Lower lobe of right lung (tissue), 2 donors: ENCODE measurements around the gene SLC1A7. TPM values are rescaled to one million over a fixed set of nuclear protein-coding genes. Genes with fewer than 3 reads are reported as not detected.
A peak's percentile ranks its signal among the peaks of the same experiment; 100 is the strongest.

Experiments
- ATAC-seq, 2 donors: fragments of 200-7000 bp; cut with Tn5 transposase; one replicate each; pipeline ENCODE4 v1.9.1; 2020 to 2022; ENCODE audit warnings: mild to moderate bottlenecking in 2 of 2, moderate library complexity in 2 of 2
- DNase-seq: peaks from one replicate; pipeline ENCODE4 v3.0.0-alpha.2; 2020
- H3K27ac ChIP-seq: fragments of 200-600 bp; one replicate; pipeline ENCODE4 v1.8.0; 2022
- H3K27me3 ChIP-seq: fragments of 200-600 bp; one replicate; pipeline ENCODE4 v1.8.0; 2022; ENCODE audit warnings: low read depth
- H3K36me3 ChIP-seq: fragments of 200-600 bp; one replicate; pipeline ENCODE4 v1.8.0; 2022; ENCODE audit warnings: mild to moderate bottlenecking
- H3K4me1 ChIP-seq: fragments of 200-600 bp; one replicate; pipeline ENCODE4 v1.8.0; 2022
- H3K4me3 ChIP-seq: fragments of 200-600 bp; one replicate; pipeline ENCODE4 v1.8.0; 2022; ENCODE audit warnings: mild to moderate bottlenecking
- H3K9me3 ChIP-seq: fragments of 200-600 bp; one replicate; pipeline ENCODE4 v1.8.0; 2022
- intact Hi-C: fragments of 100-400 bp; cut with DNase I; formaldehyde crosslinking; loops from one replicate; pipeline ENCODE4 v1.11.0; 2022
- total RNA-seq: library from RNA; stranded (reverse); fragmentation: NEBNext Ultra II Directional; extraction: Animal tissue kit (Norgen Biotek cat#: 25700); gene quantifications from one replicate; pipeline ENCODE4 v1.2.1, GENCODE V29; 2021
- TF ChIP-seq, protein P1 (sequence below): fragments of 200-600 bp; IDR thresholded peaks from one replicate; pipeline ENCODE4 v1.8.0; 2022; ENCODE audit warnings: antibody characterized with exemption, mild to moderate bottlenecking
- donor health status: DM: no; HTN: yes; CAD: no; lungs with severe emphysema.

Gene SLC1A7
- total RNA-seq, 1 donor from 2014 or later: 0.68 TPM

DNA sequence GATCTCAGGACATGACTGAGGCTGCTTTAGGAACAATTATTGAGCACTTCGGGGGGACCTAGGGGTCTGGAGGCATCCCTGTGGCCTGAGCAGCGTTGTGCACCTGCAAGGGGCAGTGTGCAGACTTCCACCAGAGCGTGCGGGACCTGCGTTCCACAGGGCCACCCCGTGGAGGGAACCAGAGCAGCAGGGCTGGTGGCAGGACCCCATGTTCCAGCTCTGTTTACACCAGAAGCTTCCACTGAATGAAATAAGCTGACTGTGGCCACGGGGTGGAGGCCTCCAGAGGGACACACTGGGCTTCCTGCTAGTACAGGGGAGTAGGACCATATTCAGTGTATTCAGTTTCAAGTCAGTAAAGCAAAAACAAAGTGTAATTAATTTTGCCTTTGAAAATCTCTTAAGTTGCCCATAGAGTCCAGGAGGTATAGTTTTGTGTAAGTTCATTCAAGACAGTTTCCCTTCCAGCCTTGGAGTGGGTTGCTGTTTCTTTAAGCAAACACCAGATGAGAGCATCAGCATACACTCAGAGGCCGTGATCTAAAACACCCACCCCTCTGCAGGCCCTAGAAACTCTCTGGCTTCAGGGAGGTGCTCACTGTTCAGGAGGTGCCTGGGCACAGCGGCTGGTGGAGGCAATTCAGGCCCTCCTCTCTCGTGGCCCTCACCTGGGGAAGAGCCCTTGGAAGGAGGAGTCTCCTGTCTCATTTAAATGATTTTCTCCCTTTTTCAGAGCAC is 16.6 kb downstream of the SLC1A7 start:
- DNase-seq (no peak), ATAC-seq (peak in 1 of 2 donors; percentile 48)
- Histone ChIP-seq H3K27ac (no peak overlapping the region), H3K27me3 (no peaks in the 10 kb centered on the region), H3K4me3 (no peak overlapping the region), H3K9me3 (no peaks in the 10 kb centered on the region), H3K4me1 (peaks cover 28% of the 10 kb centered on the region), H3K36me3 (no peaks in the 10 kb centered on the region)
- intact Hi-C loops: no loop called here
- TF ChIP-seq, protein P1, sequence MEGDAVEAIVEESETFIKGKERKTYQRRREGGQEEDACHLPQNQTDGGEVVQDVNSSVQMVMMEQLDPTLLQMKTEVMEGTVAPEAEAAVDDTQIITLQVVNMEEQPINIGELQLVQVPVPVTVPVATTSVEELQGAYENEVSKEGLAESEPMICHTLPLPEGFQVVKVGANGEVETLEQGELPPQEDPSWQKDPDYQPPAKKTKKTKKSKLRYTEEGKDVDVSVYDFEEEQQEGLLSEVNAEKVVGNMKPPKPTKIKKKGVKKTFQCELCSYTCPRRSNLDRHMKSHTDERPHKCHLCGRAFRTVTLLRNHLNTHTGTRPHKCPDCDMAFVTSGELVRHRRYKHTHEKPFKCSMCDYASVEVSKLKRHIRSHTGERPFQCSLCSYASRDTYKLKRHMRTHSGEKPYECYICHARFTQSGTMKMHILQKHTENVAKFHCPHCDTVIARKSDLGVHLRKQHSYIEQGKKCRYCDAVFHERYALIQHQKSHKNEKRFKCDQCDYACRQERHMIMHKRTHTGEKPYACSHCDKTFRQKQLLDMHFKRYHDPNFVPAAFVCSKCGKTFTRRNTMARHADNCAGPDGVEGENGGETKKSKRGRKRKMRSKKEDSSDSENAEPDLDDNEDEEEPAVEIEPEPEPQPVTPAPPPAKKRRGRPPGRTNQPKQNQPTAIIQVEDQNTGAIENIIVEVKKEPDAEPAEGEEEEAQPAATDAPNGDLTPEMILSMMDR: no peak

DNA sequence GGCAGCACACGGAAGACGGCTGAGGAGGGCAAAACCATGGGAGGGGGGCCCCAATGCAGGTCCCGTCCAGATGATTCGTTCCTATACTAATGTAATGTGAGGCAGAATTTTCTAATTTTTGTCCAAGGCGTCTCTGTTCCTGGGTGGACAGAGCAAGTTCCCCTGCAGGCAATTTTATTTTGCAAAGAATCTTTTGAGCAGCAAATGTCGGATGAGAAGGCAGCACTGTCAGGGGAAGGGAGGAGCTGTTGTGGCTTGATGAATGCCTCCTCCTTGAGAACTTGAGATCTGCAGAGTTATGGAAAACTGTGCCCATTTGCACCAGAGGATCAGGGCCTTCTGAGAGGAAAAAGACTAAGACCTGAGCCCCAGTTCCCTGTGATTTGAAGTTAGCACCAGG is 17.3 kb downstream of the SLC1A7 start:
- Histone ChIP-seq H3K4me3 (no peak overlapping the region), H3K36me3 (no peaks in the 10 kb centered on the region), H3K9me3 (no peaks in the 10 kb centered on the region), H3K27ac (no peak overlapping the region), H3K4me1 (peaks cover 28% of the 10 kb centered on the region), H3K27me3 (no peaks in the 10 kb centered on the region)
- ATAC-seq (no peak), DNase-seq (no peak)
- TF ChIP-seq, protein P1: no peak
- intact Hi-C loops: no loop called here

DNA sequence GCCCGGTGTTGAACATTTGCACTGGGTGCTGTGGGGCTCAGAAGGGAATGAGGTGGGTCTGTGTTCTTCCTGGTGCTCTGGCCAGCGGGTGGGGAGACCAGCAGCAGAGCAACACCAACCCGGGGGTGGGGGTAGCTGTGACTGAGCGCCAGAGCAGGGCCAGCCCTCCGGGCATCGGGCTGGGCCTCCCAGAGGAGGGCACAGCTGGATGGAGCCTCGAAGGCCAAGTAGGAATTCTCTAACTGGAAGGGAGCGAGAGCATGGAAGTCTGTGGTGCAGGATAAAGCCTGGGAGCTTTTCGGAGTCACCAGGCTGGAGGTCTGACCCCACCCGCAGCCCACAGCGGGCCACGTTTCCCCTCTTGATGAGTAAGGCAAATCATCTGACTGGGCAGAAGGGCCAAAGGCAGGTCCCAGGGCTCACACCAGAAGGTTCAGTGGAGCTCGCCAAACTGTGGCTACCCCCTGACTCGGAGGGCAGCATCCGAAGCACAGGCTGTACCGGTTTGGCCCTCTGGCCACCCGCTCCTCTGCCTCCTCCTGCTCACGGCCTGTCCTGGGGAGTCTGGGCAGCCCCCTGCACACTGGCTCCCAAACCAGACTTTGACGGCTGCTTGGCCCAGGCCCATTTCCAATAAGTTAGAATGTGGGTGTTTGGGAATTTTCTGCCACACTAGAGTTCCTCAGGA is 18.8 kb downstream of the SLC1A7 start:
- DNase-seq: peak; percentile 47

DNA sequence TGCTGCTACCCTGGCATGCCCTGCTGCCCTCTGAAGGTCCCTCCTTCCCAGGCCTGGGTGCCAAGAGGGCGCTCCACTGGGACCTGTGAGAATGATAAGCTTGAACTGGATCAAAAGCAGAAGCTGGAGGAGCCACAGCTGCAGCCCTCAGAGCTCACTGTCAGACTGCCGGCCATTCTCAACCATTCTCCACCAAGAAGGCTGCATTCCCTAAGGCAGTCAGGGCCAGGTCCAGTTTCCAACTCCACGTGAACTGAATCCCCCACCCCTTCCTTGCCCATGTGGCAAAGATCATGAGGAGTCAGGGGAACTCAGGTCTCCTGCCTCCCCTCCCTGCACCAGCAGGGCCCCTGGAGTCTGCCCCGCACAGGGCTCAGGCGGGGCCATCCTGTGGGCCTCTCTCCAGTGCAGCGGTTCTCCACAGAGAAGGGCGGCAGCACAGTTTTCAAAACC is 19.5 kb downstream of the SLC1A7 start:
- H3K4me3 ChIP-seq: no peak overlapping the region
- intact Hi-C loops: no loop called here
- TF ChIP-seq, protein P1: no peak
- H3K27ac ChIP-seq: peak overlapping the region; percentile 56
- DNase-seq (no peak), ATAC-seq (no peak)
- peaks cover 28% of the 10 kb centered on the region for H3K4me1 ChIP-seq
- no peaks in the 10 kb centered on the region for H3K27me3 ChIP-seq
- no peaks in the 10 kb centered on the region for H3K9me3 ChIP-seq
- H3K36me3 ChIP-seq: no peaks in the 10 kb centered on the region

More for the DNA sequence above, 18.8 kb downstream of the SLC1A7 start:
- Histone ChIP-seq H3K4me3 (no peak overlapping the region), H3K27me3 (no peaks in the 10 kb centered on the region), H3K27ac (peak overlapping the region; percentile 56), H3K36me3 (no peaks in the 10 kb centered on the region), H3K4me1 (peaks cover 28% of the 10 kb centered on the region), H3K9me3 (no peaks in the 10 kb centered on the region)
- intact Hi-C loops: no loop called here
- peak in 1 of 2 donors; percentile 39 for ATAC-seq
- TF ChIP-seq, protein P1: no peak

DNA sequence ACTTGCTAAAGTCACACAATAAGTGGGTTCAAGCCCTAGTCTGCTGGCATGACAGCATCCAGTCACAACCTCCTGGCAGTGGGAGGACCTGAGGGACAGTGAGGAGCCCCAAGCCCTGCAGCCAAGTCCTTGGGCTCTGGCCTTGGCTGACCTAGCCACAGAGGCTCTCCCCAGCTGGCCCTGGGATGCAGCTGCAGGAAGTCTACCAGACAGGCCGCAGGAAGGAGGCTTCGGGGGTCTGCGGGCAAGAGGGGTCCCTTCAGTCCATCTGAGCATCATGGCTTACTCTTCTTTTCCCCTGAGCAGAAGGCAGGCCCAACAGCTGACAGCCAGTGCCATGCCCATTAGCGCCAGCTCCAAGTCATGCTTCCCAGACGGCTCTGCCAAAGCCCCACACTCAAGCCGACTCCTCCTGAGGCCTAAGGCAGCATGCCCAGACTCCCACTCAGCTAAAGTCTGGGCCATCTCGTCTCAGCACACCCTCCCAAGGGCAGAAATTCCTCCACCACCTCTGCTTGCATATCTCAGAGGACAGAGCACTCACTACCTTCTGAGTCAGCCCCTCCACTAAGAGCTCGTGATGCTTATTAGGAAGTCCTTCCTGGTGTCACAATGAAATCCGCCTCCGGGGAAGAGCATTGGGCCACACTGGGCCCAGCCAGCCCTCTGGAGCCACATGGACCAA is 20.1 kb downstream of the SLC1A7 start:
- Histone ChIP-seq H3K27ac (peak overlapping the region; percentile 56), H3K36me3 (no peaks in the 10 kb centered on the region), H3K4me3 (no peak overlapping the region), H3K4me1 (peaks cover 28% of the 10 kb centered on the region), H3K9me3 (no peaks in the 10 kb centered on the region), H3K27me3 (no peaks in the 10 kb centered on the region)
- intact Hi-C loops: no loop called here
- TF ChIP-seq, protein P1: no peak
- DNase-seq: no peak
- ATAC-seq: no peak
